ENCODE results near the gene DYNC1LI2.
A peak's percentile ranks its signal among the peaks of the same experiment; 100 is the strongest.

The DYNC1LI2 gene

DNA sequence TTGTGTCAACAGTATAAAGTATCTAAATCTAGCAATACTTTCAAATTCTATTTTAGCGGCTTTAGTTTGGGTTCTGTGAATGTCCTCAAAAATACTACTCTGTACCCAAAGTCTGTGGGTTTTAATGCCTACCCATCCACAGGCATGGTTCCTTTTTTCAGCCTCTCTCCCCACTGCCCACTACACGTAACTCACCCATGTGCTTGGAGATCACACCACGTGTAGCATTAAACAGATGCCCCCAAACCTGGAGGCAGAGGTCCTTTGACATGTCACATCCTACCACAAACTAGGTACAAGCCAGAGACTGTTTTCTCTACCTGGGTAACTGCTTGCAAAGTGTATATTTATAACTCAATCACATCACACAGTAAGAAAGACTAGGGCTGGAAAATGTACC lies 5.4 kb downstream of the DYNC1LI2 start:
- DNase-seq: no peak
- peaks cover 35% of the 10 kb centered on the region for H3K4me1 Mint-ChIP-seq
- no peak overlapping the region for H3K4me3 Mint-ChIP-seq
- no peak overlapping the region for H3K27ac Mint-ChIP-seq
- no peak for TF ChIP-seq CTCF (IDR thresholded peaks at IDR 0.05)
- peaks cover 62% of the 10 kb centered on the region for H3K36me3 Mint-ChIP-seq (ENCODE audit: low read depth)
- H3K9me3 Mint-ChIP-seq: no peaks in the 10 kb centered on the region
- no peaks in the 10 kb centered on the region for H3K27me3 Mint-ChIP-seq (ENCODE audit: low read depth, poor library complexity)

- H3K4me3 Mint-ChIP-seq: no peak overlapping the region
- DNase-seq: no peak
- no peak for TF ChIP-seq CTCF (IDR thresholded peaks at IDR 0.05)
- peaks cover 20% of the 10 kb centered on the region for H3K4me1 Mint-ChIP-seq
- H3K36me3 Mint-ChIP-seq (ENCODE audit: low read depth): peaks cover 69% of the 10 kb centered on the region
- no peaks in the 10 kb centered on the region for H3K27me3 Mint-ChIP-seq (ENCODE audit: low read depth, poor library complexity)
- H3K9me3 Mint-ChIP-seq: no peaks in the 10 kb centered on the region
- peak overlapping the region; percentile 85 for H3K27ac Mint-ChIP-seq
These were observed 9.2 kb downstream of the DYNC1LI2 start for GRCh38 chr16:66741950-66742808.

- peaks cover 20% of the 10 kb centered on the region for H3K4me1 Mint-ChIP-seq
- H3K4me3 Mint-ChIP-seq: no peak overlapping the region
- no peak for TF ChIP-seq CTCF (IDR thresholded peaks at IDR 0.05)
- DNase-seq: no peak
- no peaks in the 10 kb centered on the region for H3K9me3 Mint-ChIP-seq
- no peaks in the 10 kb centered on the region for H3K27me3 Mint-ChIP-seq (ENCODE audit: low read depth, poor library complexity)
- H3K36me3 Mint-ChIP-seq (ENCODE audit: low read depth): peaks cover 69% of the 10 kb centered on the region
- no peak overlapping the region for H3K27ac Mint-ChIP-seq
These were observed 10.1 kb downstream of the DYNC1LI2 start for GRCh38 chr16:66741169-66741900.

GRCh38 chr16:66740533-66740932 lies 10.9 kb downstream of the DYNC1LI2 start:
- Mint-ChIP-seq H3K36me3 (ENCODE audit: low read depth) (peaks cover 72% of the 10 kb centered on the region), H3K4me3 (no peak overlapping the region)

GRCh38 chr16:66740010-66740409 lies 11.4 kb downstream of the DYNC1LI2 start:
- DNase-seq: peak; percentile 34
- H3K4me1 Mint-ChIP-seq: peaks cover 20% of the 10 kb centered on the region
- H3K27me3 Mint-ChIP-seq (ENCODE audit: low read depth, poor library complexity): no peaks in the 10 kb centered on the region
- H3K4me3 Mint-ChIP-seq: no peak overlapping the region
- H3K27ac Mint-ChIP-seq: peak overlapping the region; percentile 37
- no peaks in the 10 kb centered on the region for H3K9me3 Mint-ChIP-seq
- peak; percentile 69 for TF ChIP-seq CTCF (IDR thresholded peaks at IDR 0.05)
- peaks cover 77% of the 10 kb centered on the region for H3K36me3 Mint-ChIP-seq (ENCODE audit: low read depth)

More at GRCh38 chr16:66740533-66740932, 10.9 kb downstream of the DYNC1LI2 start:
- DNase-seq: no peak
- no peak for TF ChIP-seq CTCF (IDR thresholded peaks at IDR 0.05)
- Mint-ChIP-seq H3K9me3 (no peaks in the 10 kb centered on the region), H3K27ac (peak overlapping the region; percentile 37), H3K4me1 (peaks cover 20% of the 10 kb centered on the region), H3K27me3 (ENCODE audit: low read depth, poor library complexity) (no peaks in the 10 kb centered on the region)

Measured in nephron progenitor cell (in vitro differentiated cells).